Brain microvascular endothelial cell (primary cell): Measurements from ENCODE around the gene FOXRED2.

Experiments used
- DNase-seq: peaks from one replicate; pipeline ENCODE4 v3.0.0-alpha.2; 2020
- H3K27ac ChIP-seq: fragments of 250-450 bp; sonication (Bioruptor Pico); 2 replicates; pipeline ENCODE4 v1.5.1; 2020; ENCODE audit warnings: mild to moderate bottlenecking, moderate library complexity
- H3K27me3 ChIP-seq: fragments of 250-450 bp; sonication (Bioruptor Pico); replicated peaks from 2 replicates; pipeline ENCODE4 v1.5.1; 2020; ENCODE audit warnings: mild to moderate bottlenecking
- H3K36me3 ChIP-seq: fragments of 250-450 bp; sonication (Bioruptor Pico); replicated peaks from 2 replicates; pipeline ENCODE4 v1.5.1; 2020; ENCODE audit warnings: mild to moderate bottlenecking
- H3K4me3 ChIP-seq: 2 replicates; pipeline ENCODE4 v1.5.1; 2011; ENCODE audit warnings: low read depth, mild to moderate bottlenecking, control low read depth, low read length, moderate library complexity
- in situ Hi-C: cut with HindIII; loops from 2 replicates; pipeline ENCODE4 v1.10.0; 2017; ENCODE audit warnings: low sequenced_read_pairs, low pct_ligation_motif_present
- TF ChIP-seq, protein P1 (sequence below): IDR thresholded peaks from 2 replicates; pipeline ENCODE4 v1.5.1; 2011; ENCODE audit warnings: low read depth, mild to moderate bottlenecking, moderate library complexity, low read length, control low read depth, inconsistent platforms; ENCODE audit errors: missing control alignments

Gene FOXRED2

DNA sequence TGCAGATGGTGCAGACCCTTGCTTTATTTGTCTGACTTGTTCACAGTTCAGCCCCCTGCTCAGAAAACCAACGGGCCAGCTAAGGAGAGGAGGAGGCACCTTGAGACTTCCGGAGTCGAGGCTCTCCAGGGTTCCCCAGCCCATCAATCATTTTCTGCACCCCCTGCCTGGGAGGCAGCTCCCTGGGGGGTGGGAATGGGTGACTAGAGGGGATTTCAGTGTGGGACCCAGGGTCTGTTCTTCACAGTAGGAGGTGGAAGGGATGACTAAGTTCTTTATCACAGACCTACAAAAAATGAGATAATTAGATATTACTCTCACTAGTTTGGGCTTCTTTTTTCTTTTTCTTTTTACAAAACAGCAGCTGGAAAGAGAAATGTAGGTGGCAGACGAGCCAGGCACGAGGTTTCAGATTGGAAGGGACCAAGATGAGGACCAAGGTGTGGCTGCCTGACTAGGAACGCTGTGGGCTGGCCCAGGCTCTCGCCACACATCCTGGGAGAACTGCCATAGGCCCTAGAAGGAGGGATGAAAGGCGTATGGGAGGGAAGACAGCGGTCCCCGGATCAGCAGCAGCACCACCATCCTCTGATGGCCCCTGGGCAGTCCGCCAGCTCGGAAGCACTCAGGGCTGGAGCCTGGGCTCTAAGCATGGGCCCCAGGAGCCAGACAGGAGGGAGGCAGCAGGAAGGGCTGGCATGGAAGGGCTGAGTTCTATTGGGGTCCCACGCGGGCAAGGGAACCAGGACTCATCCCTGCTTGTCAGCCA, 39.6 kb downstream of the FOXRED2 start:
- Histone ChIP-seq H3K4me3 (no peak overlapping the region), H3K27me3 (no peaks in the 10 kb centered on the region), H3K27ac (peak overlapping the region; percentile 98), H3K36me3 (no peaks in the 10 kb centered on the region)
- TF ChIP-seq, protein P1, sequence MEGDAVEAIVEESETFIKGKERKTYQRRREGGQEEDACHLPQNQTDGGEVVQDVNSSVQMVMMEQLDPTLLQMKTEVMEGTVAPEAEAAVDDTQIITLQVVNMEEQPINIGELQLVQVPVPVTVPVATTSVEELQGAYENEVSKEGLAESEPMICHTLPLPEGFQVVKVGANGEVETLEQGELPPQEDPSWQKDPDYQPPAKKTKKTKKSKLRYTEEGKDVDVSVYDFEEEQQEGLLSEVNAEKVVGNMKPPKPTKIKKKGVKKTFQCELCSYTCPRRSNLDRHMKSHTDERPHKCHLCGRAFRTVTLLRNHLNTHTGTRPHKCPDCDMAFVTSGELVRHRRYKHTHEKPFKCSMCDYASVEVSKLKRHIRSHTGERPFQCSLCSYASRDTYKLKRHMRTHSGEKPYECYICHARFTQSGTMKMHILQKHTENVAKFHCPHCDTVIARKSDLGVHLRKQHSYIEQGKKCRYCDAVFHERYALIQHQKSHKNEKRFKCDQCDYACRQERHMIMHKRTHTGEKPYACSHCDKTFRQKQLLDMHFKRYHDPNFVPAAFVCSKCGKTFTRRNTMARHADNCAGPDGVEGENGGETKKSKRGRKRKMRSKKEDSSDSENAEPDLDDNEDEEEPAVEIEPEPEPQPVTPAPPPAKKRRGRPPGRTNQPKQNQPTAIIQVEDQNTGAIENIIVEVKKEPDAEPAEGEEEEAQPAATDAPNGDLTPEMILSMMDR: no peak
- peak; percentile 78 for DNase-seq
- in situ Hi-C loops: loop anchor here (25.0 kb wide), 1 partner anchor 130 kb away; no protein-coding TSS in a partner anchor

DNA sequence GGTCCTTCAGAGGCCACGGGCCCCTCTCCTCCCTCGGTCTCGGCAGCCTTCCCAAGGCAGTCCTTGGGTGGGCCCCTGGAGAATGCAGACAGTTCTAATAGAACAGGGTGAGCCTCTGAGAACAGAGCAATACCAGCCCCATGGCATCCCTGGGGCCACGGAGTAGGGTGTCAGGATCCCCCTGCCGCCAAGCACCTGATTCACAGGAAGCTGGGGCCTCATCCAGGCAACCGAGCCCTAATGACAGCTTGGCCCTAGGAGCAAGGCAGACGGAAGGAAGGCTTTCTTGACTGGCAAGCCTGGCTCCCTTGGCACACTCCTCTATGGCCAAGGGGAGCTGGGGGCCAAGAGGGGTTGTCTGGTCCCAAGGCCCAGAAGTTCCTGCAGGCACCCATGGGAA, 40.6 kb downstream of the FOXRED2 start:
- H3K4me3 ChIP-seq: no peak overlapping the region
- in situ Hi-C loops: loop anchor here (25.0 kb wide), 1 partner anchor 129 kb away; no protein-coding TSS in a partner anchor
- H3K27ac ChIP-seq: peak overlapping the region; percentile 98

GRCh38 chr22:36465232-36466021, 41.4 kb downstream of the FOXRED2 start:
- Histone ChIP-seq H3K36me3 (no peaks in the 10 kb centered on the region), H3K4me3 (no peak overlapping the region), H3K27ac (peak overlapping the region; percentile 98), H3K27me3 (no peaks in the 10 kb centered on the region)
- DNase-seq: peak; percentile 88
- TF ChIP-seq, protein P1: no peak
- in situ Hi-C loops: loop anchor here (25.0 kb wide), 1 partner anchor 128 kb away; no protein-coding TSS in a partner anchor

More for the DNA sequence above, 40.6 kb downstream of the FOXRED2 start:
- Histone ChIP-seq H3K36me3 (no peaks in the 10 kb centered on the region), H3K27me3 (no peaks in the 10 kb centered on the region)
- no peak for DNase-seq
- TF ChIP-seq, protein P1: no peak

DNA sequence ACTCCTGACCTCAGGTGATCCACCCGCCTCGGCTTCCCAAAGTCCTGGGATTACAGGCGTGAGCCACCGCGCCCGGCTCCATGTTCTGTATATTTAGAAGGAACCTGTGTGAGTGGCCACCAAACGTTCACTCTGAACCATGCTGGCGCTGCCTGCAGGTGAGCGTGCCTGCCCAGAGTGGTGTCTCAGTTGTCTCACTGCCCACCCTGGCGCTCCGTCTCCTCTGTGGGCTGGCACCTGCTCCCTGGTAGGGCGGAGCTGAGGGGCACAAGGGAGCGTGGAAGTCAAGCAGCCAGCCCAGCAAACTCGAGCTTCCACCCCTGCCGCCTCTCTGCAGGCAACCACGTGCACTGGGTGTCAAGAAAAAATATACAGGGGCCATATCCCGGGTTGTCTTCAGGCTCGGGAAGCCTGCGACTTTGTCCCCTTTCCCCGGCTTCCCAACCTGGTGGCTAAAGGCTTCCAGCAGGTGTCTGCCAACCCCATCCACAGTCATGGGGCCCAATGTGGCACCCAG, 42.1 kb downstream of the FOXRED2 start:
- DNase-seq: no peak
- H3K4me3 ChIP-seq: no peak overlapping the region
- in situ Hi-C loops: loop anchor here (25.0 kb wide), 1 partner anchor 127 kb away; no protein-coding TSS in a partner anchor
- no peaks in the 10 kb centered on the region for H3K27me3 ChIP-seq
- TF ChIP-seq, protein P1: no peak
- no peaks in the 10 kb centered on the region for H3K36me3 ChIP-seq
- H3K27ac ChIP-seq: peak overlapping the region; percentile 98

GRCh38 chr22:36463783-36464184, 43.1 kb downstream of the FOXRED2 start:
- Histone ChIP-seq H3K27ac (no peak overlapping the region), H3K4me3 (no peak overlapping the region), H3K27me3 (no peaks in the 10 kb centered on the region), H3K36me3 (no peaks in the 10 kb centered on the region)
- in situ Hi-C loops: loop anchor here (25.0 kb wide), 1 partner anchor 126 kb away; no protein-coding TSS in a partner anchor
- TF ChIP-seq, protein P1: no peak
- DNase-seq: no peak
